OCI-LY1 (cell line): ENCODE measurements around the gene ARMH1.

Source experiments
- CTCF ChIP-seq: fragments of 200-600 bp; sonication (generic), shearing (Covaris generic); IDR thresholded peaks from 2 replicates; pipeline ENCODE4 v1.5.1; 2017; ENCODE audit warnings: mild to moderate bottlenecking, antibody characterized with exemption, low read length, moderate library complexity, mixed read lengths
- EZH2 ChIP-seq: fragments of 200-600 bp; sonication (generic), shearing (Covaris generic); IDR thresholded peaks from 2 replicates; pipeline ENCODE4 v1.8.0; 2017; ENCODE audit warnings: borderline replicate concordance, mixed run types, mild to moderate bottlenecking, antibody characterized with exemption, low read length, moderate library complexity, mixed read lengths

GRCh38 chr1:44679468-44679867 is 5.0 kb downstream of the ARMH1 start:
- no peak for TF ChIP-seq CTCF
- no peak for TF ChIP-seq EZH2
